Subcutaneous adipose tissue (tissue), 4 donors: Measurements from ENCODE around the gene RABIF. TPM values are rescaled to one million over a fixed set of nuclear protein-coding genes. Genes with fewer than 3 reads are reported as not detected.

Source experiments
- CTCF ChIP-seq: fragments of 450-650 bp; IDR thresholded peaks from one replicate; pipeline ENCODE4 v1.5.1; 2016; ENCODE audit warnings: low read depth, mild to moderate bottlenecking, control low read depth, antibody characterized with exemption, moderate library complexity
- total RNA-seq, 4 donors: library from RNA; depleted of rRNA; stranded (reverse); fragments of >200 nt; gene quantifications; one replicate each; pipeline ENCODE4 v1.1.0, GENCODE V29; 2016

Gene RABIF
- total RNA-seq, 4 donors from 2014 or later: 1.9 to 8.5 (median 4.4) TPM

GRCh38 chr1:202923533-202923932 lies 34.6 kb upstream of the RABIF start:
- TF ChIP-seq CTCF: no peak

GRCh38 chr1:202919615-202920014 lies 30.7 kb upstream of the RABIF start:
- TF ChIP-seq CTCF: no peak

- TF ChIP-seq CTCF: no peak
Measured at GRCh38 chr1:202915146-202915545, 26.2 kb upstream of the RABIF start.

- no peak for TF ChIP-seq CTCF
Measured at GRCh38 chr1:202909494-202909893, 20.5 kb upstream of the RABIF start.

- TF ChIP-seq CTCF: no peak
Measured at GRCh38 chr1:202908998-202909397, 20.0 kb upstream of the RABIF start.

- TF ChIP-seq CTCF: no peak
Measured at GRCh38 chr1:202905331-202905730, 16.4 kb upstream of the RABIF start.

- TF ChIP-seq CTCF: no peak
Measured at GRCh38 chr1:202901555-202901954, 12.6 kb upstream of the RABIF start.
